ENCODE data around the gene TMEM33.

- TF ChIP-seq EHMT2 (IDR thresholded peaks at IDR 0.05; ENCODE audit: low read depth) (no peak), CTCF (IDR thresholded peaks at IDR 0.05) (no peak), BHLHE40 (IDR thresholded peaks at IDR 0.05; ENCODE audit: low read depth, low read length) (no peak), POLR2A (IDR thresholded peaks at IDR 0.05; ENCODE audit: low read length) (no peak), CEBPB (IDR thresholded peaks at IDR 0.05) (no peak)
Observed at GRCh38 chr4:41918278-41918677, 17.0 kb upstream of the TMEM33 start.
